Endothelial cell (in vitro differentiated cells): ENCODE data around the gene SGSM2. TPM values are rescaled to one million over a fixed set of nuclear protein-coding genes. Genes with fewer than 3 reads are reported as not detected.

ENCODE experiments used
- DNase-seq: peaks from one replicate; pipeline ENCODE4 v3.0.0; 2021; ENCODE audit warnings: low spot score
- H3K27ac Mint-ChIP-seq: one replicate; pipeline ENCODE4 v1.8.0; 2021; ENCODE audit warnings: mixed read lengths, inconsistent platforms; ENCODE audit not compliant: unreplicated experiment
- H3K27me3 Mint-ChIP-seq: one replicate; pipeline ENCODE4 v1.8.0; 2021; ENCODE audit warnings: mild to moderate bottlenecking, moderate library complexity, mixed read lengths, inconsistent platforms; ENCODE audit not compliant: unreplicated experiment
- H3K36me3 Mint-ChIP-seq: one replicate; pipeline ENCODE4 v1.8.0; 2021; ENCODE audit warnings: mild to moderate bottlenecking, low read depth, mixed read lengths, inconsistent platforms; ENCODE audit not compliant: unreplicated experiment
- H3K4me1 Mint-ChIP-seq: one replicate; pipeline ENCODE4 v1.8.0; 2021; ENCODE audit warnings: mild to moderate bottlenecking, mixed read lengths, inconsistent platforms; ENCODE audit not compliant: unreplicated experiment
- H3K4me3 Mint-ChIP-seq: one replicate; pipeline ENCODE4 v1.8.0; 2021; ENCODE audit warnings: mild to moderate bottlenecking, mixed read lengths, inconsistent platforms; ENCODE audit not compliant: unreplicated experiment
- H3K9me3 Mint-ChIP-seq: one replicate; pipeline ENCODE4 v1.8.0; 2021; ENCODE audit warnings: mixed read lengths, inconsistent platforms; ENCODE audit not compliant: unreplicated experiment
- total RNA-seq: library from RNA; stranded (reverse); fragmentation: NEBNext Ultra II Directional; extraction: Animal tissue kit (Norgen Biotek cat#: 25700); gene quantifications from one replicate; pipeline ENCODE4 v1.2.1, GENCODE V29; 2021; ENCODE audit not compliant: unreplicated experiment
- TF ChIP-seq, protein P1 (sequence below): fragments of 200-600 bp; sonication (generic); IDR thresholded peaks from one replicate; pipeline ENCODE4 v1.5.0; 2021; ENCODE audit warnings: antibody characterized with exemption; ENCODE audit not compliant: unreplicated experiment

The SGSM2 gene
- total RNA-seq, 1 donor from 2014 or later: 65.4 TPM

DNA sequence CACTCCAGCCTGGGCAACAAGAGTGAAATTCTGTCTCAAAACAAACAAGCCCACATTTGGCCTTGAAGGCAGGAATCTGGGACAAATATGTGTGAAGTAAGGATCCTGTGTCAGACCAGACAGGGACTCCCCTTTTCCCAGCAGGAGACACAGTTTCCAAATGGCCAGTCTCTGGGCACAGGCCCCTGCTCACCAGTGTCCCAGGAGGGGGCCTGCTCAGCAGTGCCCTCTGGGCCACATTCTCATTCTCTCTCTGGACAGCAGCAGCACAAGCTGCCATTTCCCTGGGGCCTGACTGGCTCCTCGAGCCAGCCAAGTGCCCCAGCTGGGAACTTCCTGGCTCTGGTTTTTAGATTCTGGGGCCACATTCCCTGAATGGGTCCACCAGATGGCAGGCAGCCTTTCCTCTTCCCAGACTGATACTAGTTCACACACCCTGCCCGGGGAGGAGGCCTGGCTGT, 75.3 kb downstream of the SGSM2 start:
- peak; percentile 29 for DNase-seq
- TF ChIP-seq, protein P1, sequence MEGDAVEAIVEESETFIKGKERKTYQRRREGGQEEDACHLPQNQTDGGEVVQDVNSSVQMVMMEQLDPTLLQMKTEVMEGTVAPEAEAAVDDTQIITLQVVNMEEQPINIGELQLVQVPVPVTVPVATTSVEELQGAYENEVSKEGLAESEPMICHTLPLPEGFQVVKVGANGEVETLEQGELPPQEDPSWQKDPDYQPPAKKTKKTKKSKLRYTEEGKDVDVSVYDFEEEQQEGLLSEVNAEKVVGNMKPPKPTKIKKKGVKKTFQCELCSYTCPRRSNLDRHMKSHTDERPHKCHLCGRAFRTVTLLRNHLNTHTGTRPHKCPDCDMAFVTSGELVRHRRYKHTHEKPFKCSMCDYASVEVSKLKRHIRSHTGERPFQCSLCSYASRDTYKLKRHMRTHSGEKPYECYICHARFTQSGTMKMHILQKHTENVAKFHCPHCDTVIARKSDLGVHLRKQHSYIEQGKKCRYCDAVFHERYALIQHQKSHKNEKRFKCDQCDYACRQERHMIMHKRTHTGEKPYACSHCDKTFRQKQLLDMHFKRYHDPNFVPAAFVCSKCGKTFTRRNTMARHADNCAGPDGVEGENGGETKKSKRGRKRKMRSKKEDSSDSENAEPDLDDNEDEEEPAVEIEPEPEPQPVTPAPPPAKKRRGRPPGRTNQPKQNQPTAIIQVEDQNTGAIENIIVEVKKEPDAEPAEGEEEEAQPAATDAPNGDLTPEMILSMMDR: no peak
- Mint-ChIP-seq H3K27ac (peak overlapping the region; percentile 76), H3K4me1 (no peaks in the 10 kb centered on the region), H3K27me3 (peaks cover 2% of the 10 kb centered on the region), H3K4me3 (no peak overlapping the region), H3K36me3 (peaks cover 10% of the 10 kb centered on the region), H3K9me3 (no peaks in the 10 kb centered on the region)

DNA sequence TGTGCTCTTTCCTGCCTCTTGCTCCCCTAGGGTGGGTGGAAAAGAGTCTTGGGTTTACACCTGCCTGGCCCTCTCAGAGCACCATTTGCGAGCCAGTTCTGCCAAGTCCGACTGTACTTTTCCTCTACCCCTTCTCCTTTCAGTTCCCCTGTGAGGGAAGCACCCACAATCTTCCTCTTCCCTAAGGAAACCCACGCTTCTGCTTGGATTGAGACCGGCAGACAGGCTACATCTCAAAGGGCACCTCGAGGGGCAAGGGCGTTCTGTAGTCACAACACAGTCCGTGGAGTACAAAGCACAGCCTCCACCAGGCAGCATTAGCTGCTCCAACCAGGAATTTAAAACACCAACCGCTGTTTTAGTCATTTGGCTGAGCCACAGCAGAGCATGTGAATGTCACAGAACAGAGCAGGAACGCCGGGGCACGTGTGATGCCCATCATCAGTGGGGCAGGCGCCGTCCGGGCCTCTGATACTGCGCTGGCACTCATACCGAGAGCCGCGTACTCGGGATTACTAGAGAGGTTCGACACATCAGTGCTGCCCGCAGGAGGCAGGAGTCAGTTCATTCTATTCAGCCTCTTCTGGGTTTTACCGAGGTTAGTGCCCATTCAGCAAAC, 77.3 kb downstream of the SGSM2 start:
- Mint-ChIP-seq H3K4me3 (peak overlapping the region; percentile 11), H3K9me3 (no peaks in the 10 kb centered on the region), H3K4me1 (no peaks in the 10 kb centered on the region), H3K27ac (no peak overlapping the region), H3K27me3 (peaks cover 5% of the 10 kb centered on the region), H3K36me3 (peaks cover 17% of the 10 kb centered on the region)
- TF ChIP-seq, protein P1: no peak
- no peak for DNase-seq

DNA sequence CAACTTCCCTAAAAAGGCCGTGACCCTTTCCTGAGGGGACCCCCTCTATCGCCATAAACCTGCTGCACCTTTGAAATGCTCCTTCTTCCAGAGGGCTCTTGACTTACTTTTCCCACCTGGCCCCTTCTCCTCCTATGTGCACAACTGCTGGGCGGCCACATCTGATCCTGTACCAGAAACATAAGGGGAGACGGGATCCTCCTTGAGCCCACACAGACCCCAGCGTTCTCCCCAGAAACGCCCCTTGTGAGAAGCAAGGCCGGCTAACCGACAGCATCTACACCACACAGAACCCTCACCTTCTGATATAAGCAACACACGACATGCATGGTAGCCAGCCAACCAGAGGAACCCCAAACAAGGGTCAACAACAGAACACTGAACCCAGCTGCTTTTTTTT, 77.8 kb downstream of the SGSM2 start:
- Mint-ChIP-seq H3K4me3 (no peak overlapping the region), H3K27me3 (peaks cover 5% of the 10 kb centered on the region), H3K27ac (no peak overlapping the region), H3K9me3 (no peaks in the 10 kb centered on the region), H3K4me1 (no peaks in the 10 kb centered on the region), H3K36me3 (peaks cover 17% of the 10 kb centered on the region)
- DNase-seq: no peak
- TF ChIP-seq, protein P1: no peak

DNA sequence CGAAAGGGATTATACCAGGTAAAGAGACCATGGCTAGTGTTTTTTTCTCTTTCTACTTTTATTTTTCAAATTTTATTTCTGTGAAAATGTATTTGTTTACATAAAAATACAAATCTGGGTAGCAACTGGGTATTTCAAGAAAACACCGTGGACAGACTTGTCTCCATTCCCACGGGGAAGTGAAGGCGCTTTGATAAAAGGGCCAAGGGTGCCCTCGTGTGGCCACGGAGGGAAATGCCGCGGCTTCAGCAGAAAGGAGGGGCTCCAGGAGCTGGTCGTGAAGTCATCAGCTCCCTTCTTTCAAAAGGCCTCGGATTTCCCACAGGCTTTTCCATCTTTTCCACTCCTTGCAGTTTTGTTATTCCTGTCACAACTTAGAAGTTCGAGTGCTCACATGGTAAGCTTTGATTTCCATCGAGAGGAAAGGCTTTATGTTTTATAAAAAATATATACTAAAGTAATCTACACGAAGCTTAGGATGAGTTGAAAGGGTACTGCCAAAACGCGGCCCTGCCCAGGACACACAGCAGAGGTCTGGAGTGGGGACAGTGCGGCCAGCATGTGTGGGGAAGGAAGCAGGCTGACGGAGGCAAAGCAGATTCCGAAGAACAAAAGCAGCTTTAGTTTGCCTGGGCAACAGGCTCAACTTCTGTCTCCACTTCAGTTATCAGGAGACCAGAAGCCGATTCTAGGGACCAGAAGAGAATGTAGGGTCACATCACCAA, 78.9 kb downstream of the SGSM2 start:
- Mint-ChIP-seq H3K36me3 (peaks cover 25% of the 10 kb centered on the region), H3K4me3 (peak overlapping the region; percentile 42), H3K27ac (peak overlapping the region; percentile 42), H3K9me3 (no peaks in the 10 kb centered on the region), H3K4me1 (no peaks in the 10 kb centered on the region), H3K27me3 (peaks cover 5% of the 10 kb centered on the region)
- TF ChIP-seq, protein P1: peak; percentile 92
- peak; percentile 95 for DNase-seq

DNA sequence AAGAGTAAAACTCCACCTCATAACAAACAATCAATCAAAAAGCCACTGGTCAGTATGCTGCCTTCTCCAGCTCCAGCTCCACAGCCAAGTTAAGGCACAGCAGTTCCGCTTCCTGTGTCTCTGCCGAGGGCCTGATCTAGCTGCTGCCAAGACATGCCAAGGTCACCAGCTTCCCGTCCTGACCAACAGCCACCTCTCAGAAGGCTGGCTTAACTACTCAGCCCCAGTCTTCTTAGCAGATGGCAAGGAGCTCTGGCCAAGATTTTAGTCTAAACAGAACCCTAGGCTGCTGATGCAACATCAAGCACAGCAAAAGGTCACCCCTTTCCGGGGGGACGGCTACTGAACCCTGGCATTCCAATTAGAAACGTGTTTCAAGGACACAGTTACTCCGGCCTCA, 81.3 kb downstream of the SGSM2 start:
- Mint-ChIP-seq H3K36me3 (peaks cover 25% of the 10 kb centered on the region), H3K9me3 (no peaks in the 10 kb centered on the region), H3K27me3 (peaks cover 9% of the 10 kb centered on the region), H3K4me3 (peak overlapping the region; percentile 21), H3K27ac (no peak overlapping the region), H3K4me1 (no peaks in the 10 kb centered on the region)
- DNase-seq: no peak
- TF ChIP-seq, protein P1: no peak
